Activated CD4-positive, alpha-beta T cell treated with anti-CD3 and anti-CD28 coated beads for 1 hour (primary cell): ENCODE results near the gene OR6C6.
"Not testable (repeated sequence)": the region's sequence is repeated elsewhere in the genome, so short reads cannot be mapped to it uniquely, and the experiment has no call there.

ENCODE experiments used
- DNase-seq: peaks from one replicate; pipeline ENCODE4 v3.0.0-alpha.2; 2020

The OR6C6 gene

DNA sequence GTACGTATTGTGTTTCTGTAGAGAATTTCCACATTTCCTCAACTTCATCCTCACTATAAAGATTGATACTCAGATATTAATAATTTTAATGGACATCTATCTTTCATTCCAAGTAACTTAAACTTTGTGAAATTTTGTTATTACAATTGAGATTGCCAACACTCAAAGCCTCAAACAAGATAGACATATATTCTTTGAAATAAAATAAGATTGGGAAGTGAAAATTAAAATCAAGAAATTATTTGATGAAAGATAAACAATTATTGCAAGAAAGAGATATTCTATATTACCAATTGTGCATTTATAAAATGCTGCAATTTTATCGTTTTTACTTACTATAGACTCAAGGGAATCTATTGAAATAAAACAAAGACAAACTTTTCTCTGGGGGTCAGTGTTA, at the start of gene OR6C6:
TSS of gene OR6C6 (minus strand) at position 101 of the 400 bp plus-strand sequence. CDS start 1,337 bp downstream, outside the sequence.
- DNase-seq = no peak

- DNase-seq = no peak
These were observed 39.6 kb upstream of the OR6C6 start for GRCh38 chr12:55336002-55336401.

DNA sequence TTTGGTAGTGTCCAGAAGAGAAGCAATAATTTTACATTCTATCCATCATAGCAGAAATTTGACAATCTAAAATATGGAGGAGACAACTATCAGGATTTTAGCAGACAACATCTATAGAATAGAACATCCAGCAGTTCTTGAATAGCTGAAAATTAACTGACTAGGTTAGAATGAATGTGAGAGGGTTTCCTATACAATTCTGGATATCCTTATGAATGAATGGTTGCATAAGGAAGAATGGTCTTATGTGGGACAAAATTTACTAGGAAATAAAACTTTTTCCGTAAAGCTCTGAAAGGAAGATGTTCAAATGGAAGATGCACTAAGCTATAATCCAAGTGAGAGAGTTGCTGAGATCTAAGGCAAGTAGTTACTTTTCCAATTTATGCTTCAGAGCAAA, 34.1 kb upstream of the OR6C6 start, which contains the start of gene OR6C3:
TSS of gene OR6C3 (plus strand) at position 301 of the 400 bp plus-strand sequence. CDS start 955 bp downstream, outside the sequence.
- no peak for DNase-seq

GRCh38 chr12:55325801-55326200, 29.4 kb upstream of the OR6C6 start:
- DNase-seq = not testable (repeated sequence)

DNA sequence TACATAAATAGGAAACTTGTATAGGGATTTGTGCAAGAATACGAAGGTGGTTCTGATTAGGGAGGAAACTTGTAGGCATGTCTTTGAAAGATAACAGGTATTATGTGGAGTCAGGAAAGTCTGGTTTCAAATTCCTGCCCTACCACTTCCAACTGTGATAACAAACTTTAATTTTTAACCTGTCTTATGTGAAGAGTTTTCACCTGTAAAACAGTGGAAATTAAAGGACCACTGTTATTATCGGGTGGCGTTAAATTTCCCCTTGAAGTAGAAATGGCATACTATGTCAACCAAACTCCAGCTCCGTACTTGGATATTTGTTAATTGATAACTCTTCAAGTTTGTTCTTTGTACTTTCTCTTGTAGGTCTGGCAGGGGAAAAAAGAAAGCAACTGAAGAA, 23.8 kb upstream of the OR6C6 start:
- DNase-seq = no peak

GRCh38 chr12:55314043-55314442, 17.7 kb upstream of the OR6C6 start, which contains the start of gene OR6C1:
Gene OR6C1, plus strand, starts transcription at chr12:55314343. Its CDS starts 6,257 bp downstream, at chr12:55320600.
- no peak for DNase-seq

DNA sequence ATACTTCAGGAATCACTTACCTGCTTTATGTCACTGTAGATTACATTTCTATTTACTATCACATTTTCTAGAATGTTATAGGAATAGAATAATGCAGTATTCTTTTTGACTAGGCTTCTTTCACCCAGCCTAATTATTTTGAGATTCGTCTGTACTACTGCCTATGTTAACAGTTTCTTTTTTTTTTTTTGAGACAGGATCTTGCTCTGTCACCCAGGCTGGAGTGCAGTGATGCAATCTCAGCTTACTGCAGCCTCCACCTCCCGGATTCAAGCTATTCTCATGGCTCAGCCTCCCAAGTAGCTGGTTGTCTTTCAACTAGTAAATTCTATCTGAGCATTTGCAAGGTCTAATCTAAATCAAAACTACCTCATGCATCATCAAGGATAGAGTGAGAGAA, 6.4 kb downstream of the OR6C6 start:
- no peak for DNase-seq

DNA sequence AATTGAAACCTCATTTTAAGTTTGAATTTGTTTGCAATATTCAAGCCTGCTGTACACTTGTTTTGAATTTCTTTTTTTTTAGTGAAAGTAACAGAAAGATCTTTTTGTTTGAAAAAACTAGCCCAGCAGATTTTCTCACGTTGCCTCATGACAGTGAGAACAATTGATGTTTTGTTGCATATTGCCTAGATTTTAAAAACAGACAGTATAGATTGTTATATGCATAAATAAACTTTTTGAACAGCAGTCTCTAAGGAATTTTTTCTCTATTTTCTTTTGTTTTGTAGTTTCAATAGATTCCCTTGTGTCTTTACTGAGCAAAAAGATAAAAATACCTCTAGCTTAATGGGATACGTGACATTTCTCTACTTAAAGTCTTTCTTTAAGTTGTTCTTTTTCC, 15.4 kb downstream of the OR6C6 start:
- DNase-seq = no peak

GRCh38 chr12:55258303-55258702, 38.1 kb downstream of the OR6C6 start:
- DNase-seq = no peak

DNA sequence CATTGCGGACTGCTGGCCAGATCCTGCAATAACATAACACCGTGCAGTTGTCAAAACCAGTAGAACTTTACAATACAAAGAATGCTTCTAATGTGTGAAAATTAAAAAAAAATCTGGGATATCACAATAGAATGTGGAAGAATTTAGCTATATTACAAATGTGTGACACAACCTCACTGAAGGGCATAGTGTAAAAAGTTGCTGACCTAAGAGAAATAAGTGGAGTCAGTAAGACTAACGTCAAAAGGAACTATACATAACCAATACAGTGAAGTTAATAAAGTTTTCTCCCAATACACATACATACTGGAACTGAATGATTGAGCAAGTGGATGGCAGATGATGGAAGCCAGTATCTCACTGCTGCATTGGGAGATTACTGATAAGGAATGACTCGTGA, 39.5 kb downstream of the OR6C6 start:
- DNase-seq = no peak

GRCh38 chr12:55253281-55253680, 43.1 kb downstream of the OR6C6 start:
- no peak for DNase-seq

DNA sequence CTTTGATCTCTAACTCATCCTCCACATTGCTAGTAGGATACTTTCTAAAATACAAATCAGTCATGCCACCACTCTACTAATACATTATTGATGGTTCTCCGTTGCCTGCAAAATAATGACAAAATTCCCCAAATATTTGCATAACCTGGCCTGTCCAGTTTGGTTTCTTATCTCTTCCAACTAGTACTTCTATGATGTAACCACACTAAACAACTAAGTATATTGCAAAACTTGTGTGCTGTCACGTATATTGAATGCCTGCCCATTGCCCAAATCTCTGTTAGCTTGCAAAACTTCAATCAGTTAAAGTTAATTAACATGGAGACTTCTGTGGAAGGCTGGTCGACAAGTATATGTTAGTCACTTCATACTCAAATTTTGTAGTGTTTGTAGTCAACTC, 45.4 kb downstream of the OR6C6 start:
- DNase-seq = no peak

GRCh38 chr12:55246159-55246558, 50.2 kb downstream of the OR6C6 start:
- no peak for DNase-seq

DNA sequence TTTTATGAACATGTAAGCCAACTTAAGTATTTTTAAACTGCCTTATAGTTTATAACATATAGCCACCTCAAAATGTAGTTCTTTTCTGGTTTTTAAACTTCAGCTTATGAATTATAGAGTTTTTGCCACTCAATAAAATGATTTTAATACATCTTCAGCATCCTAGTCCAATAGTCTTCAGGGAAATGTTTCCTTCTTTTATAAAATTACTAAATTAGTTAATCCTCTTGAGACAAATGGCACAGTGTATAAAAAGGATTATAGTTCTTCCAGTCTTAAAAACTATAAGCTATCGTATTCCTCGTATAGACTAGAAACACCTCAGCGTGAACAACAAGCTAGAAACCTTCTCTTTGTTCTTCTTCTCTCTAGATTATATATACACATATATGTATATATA, 52.1 kb downstream of the OR6C6 start, which contains the start of gene OR6C74:
TSS of gene OR6C74 (plus strand) at position 301 of the 400 bp plus-strand sequence. CDS start 2,679 bp downstream, outside the sequence.
- DNase-seq = no peak
